HL-60 (cell line): ENCODE measurements around the gene C1QL1.

Experiments used
- DNase-seq, 2 experiments: peaks; one replicate each; pipeline ENCODE4 v3.0.0-alpha.2; 2010 to 2020; ENCODE audit warnings: low read depth in 1 of 2, low spot score in 1 of 2
- H3K27ac ChIP-seq: fragments of 250-450 bp; sonication (Bioruptor Pico); replicated peaks from 2 replicates; pipeline ENCODE4 v1.5.1; 2020; ENCODE audit warnings: mild to moderate bottlenecking, moderate library complexity
- H3K27me3 ChIP-seq: fragments of 250-450 bp; sonication (Bioruptor Pico); 2 replicates; pipeline ENCODE4 v1.5.1; 2021; ENCODE audit warnings: mild to moderate bottlenecking, moderate library complexity; ENCODE audit not compliant: insufficient read depth, poor library complexity, severe bottlenecking
- H3K4me3 ChIP-seq: replicated peaks from 2 replicates; pipeline ENCODE4 v1.5.1; 2011; ENCODE audit warnings: mild to moderate bottlenecking, control low read depth, low read length; ENCODE audit not compliant: insufficient read depth
- CTCF ChIP-seq: IDR thresholded peaks from one replicate; pipeline ENCODE4 v1.5.1; 2011; ENCODE audit warnings: low read length, control low read depth, inconsistent platforms; ENCODE audit not compliant: insufficient read depth
- GABPA ChIP-seq: IDR thresholded peaks from 2 replicates; pipeline ENCODE4 v1.6.1; 2012; ENCODE audit warnings: low read depth
- POLR2AphosphoS5 ChIP-seq: IDR thresholded peaks from 2 replicates; pipeline ENCODE4 v1.6.1; 2012; ENCODE audit warnings: low read depth
- REST ChIP-seq: IDR thresholded peaks from 2 replicates; pipeline ENCODE4 v1.6.1; 2012; ENCODE audit warnings: low read depth; ENCODE audit not compliant: insufficient replicate concordance
- SPI1 ChIP-seq: IDR thresholded peaks from 2 replicates; pipeline ENCODE4 v1.6.1; 2012; ENCODE audit warnings: low read depth, mild to moderate bottlenecking, borderline replicate concordance

Gene C1QL1

GRCh38 chr17:44961921-44962350 is 6.2 kb downstream of the C1QL1 start:
- Histone ChIP-seq H3K27me3 (peaks cover 27% of the 10 kb centered on the region), H3K4me3 (no peak overlapping the region), H3K27ac (no peak overlapping the region)
- peak in 1 of 2 experiments; percentile 15 for DNase-seq
- no peak for TF ChIP-seq CTCF
- TF ChIP-seq GABPA = no peak
- no peak for TF ChIP-seq REST

- TF ChIP-seq POLR2AphosphoS5 (no peak), GABPA (no peak), REST (no peak), SPI1 (no peak), CTCF (no peak)
- no peak overlapping the region for H3K4me3 ChIP-seq
- H3K27me3 ChIP-seq = peaks cover 20% of the 10 kb centered on the region
- no peak overlapping the region for H3K27ac ChIP-seq
- no peak for DNase-seq
Measured at GRCh38 chr17:44960691-44961090, 7.4 kb downstream of the C1QL1 start.

- TF ChIP-seq GABPA (no peak), SPI1 (no peak), CTCF (no peak)
- DNase-seq = no peak
- Histone ChIP-seq H3K27me3 (peaks cover 20% of the 10 kb centered on the region), H3K27ac (no peak overlapping the region), H3K4me3 (no peak overlapping the region)
Measured at GRCh38 chr17:44959821-44960531, 8.1 kb downstream of the C1QL1 start.
